Measurements from ENCODE around the gene MAGI2. TPM values are rescaled to one million over a fixed set of nuclear protein-coding genes. Genes with fewer than 3 reads are reported as not detected.

Gene MAGI2
- total RNA-seq, 1 experiment from 2014 or later, result 0.34 TPM

GRCh38 chr7:78011642-78012041 lies 1441.8 kb downstream of the MAGI2 start:
- no peak for TF ChIP-seq CTCF (conservative IDR thresholded peaks at IDR 0.05; ENCODE audit: low read depth, low read length)
- Histone ChIP-seq H3K4me1 (ENCODE audit: insufficient read depth, low read length, poor library complexity, severe bottlenecking) (no peaks in the 10 kb centered on the region), H3K27ac (ENCODE audit: low read depth, low read length, poor library complexity, severe bottlenecking) (no peak overlapping the region), H3K36me3 (ENCODE audit: insufficient read depth, low read length, poor library complexity, severe bottlenecking) (no peaks in the 10 kb centered on the region), H3K27me3 (replicated peaks; ENCODE audit: insufficient read depth, low read depth, low read length, poor library complexity) (no peaks in the 10 kb centered on the region), H3K9me3 (ENCODE audit: low read depth, low read length, poor library complexity, severe bottlenecking) (no peaks in the 10 kb centered on the region), H3K4me3 (ENCODE audit: low read depth, low read length, poor library complexity, severe bottlenecking) (no peak overlapping the region)
- no TSS peak for BruUV-seq (replicated peaks)
- POLR2A ChIA-PET (ENCODE audit: low non-redundant PET), result interaction anchor here (0.6 kb wide), 1 partner anchor 8 kb away, joined by 4 read pairs; no protein-coding TSS in a partner anchor
- intact Hi-C loops (cut with micrococcal nuclease; ENCODE audit: unreplicated experiment), result loop anchor here (10.0 kb wide), 1 partner anchor 357 kb away; no protein-coding TSS in a partner anchor
- DNase-seq (ENCODE audit: low spot score), result no peak
- CTCF ChIA-PET, result no interaction called here

- ChIA-PET CTCF (no interaction called here), POLR2A (ENCODE audit: low non-redundant PET) (no interaction called here)
- no peaks in the 10 kb centered on the region for H3K27me3 ChIP-seq (replicated peaks; ENCODE audit: insufficient read depth, low read depth, low read length, poor library complexity)
- H3K9me3 ChIP-seq (ENCODE audit: low read depth, low read length, poor library complexity, severe bottlenecking), result no peaks in the 10 kb centered on the region
- H3K36me3 ChIP-seq (ENCODE audit: insufficient read depth, low read length, poor library complexity, severe bottlenecking), result no peaks in the 10 kb centered on the region
- TF ChIP-seq EZH2 (IDR thresholded peaks at IDR 0.05; ENCODE audit: borderline replicate concordance, low read depth, low read length, poor library complexity, severe bottlenecking) (no peak), CTCF (conservative IDR thresholded peaks at IDR 0.05; ENCODE audit: low read depth, low read length) (no peak)
- no peaks in the 10 kb centered on the region for H3K4me1 ChIP-seq (ENCODE audit: insufficient read depth, low read length, poor library complexity, severe bottlenecking)
- no TSS peak for BruUV-seq (replicated peaks)
- H3K27ac ChIP-seq (ENCODE audit: low read depth, low read length, poor library complexity, severe bottlenecking), result no peak overlapping the region
- intact Hi-C loops (cut with micrococcal nuclease; ENCODE audit: unreplicated experiment), result no loop called here
- H3K4me3 ChIP-seq (ENCODE audit: low read depth, low read length, poor library complexity, severe bottlenecking), result no peak overlapping the region
- DNase-seq (ENCODE audit: low spot score), result no peak
Measured at GRCh38 chr7:78007231-78007630, 1446.2 kb downstream of the MAGI2 start.

- POLR2A ChIA-PET (ENCODE audit: low non-redundant PET), result no interaction called here
Measured at GRCh38 chr7:78006063-78006755, 1447.3 kb downstream of the MAGI2 start.

More at GRCh38 chr7:78006063-78006755, 1447.3 kb downstream of the MAGI2 start:
- Histone ChIP-seq H3K27ac (ENCODE audit: low read depth, low read length, poor library complexity, severe bottlenecking) (no peak overlapping the region), H3K36me3 (ENCODE audit: insufficient read depth, low read length, poor library complexity, severe bottlenecking) (no peaks in the 10 kb centered on the region), H3K27me3 (replicated peaks; ENCODE audit: insufficient read depth, low read depth, low read length, poor library complexity) (no peaks in the 10 kb centered on the region), H3K4me1 (ENCODE audit: insufficient read depth, low read length, poor library complexity, severe bottlenecking) (no peaks in the 10 kb centered on the region), H3K4me3 (ENCODE audit: low read depth, low read length, poor library complexity, severe bottlenecking) (no peak overlapping the region), H3K9me3 (ENCODE audit: low read depth, low read length, poor library complexity, severe bottlenecking) (no peaks in the 10 kb centered on the region)
- BruUV-seq (replicated peaks), result no TSS peak
- intact Hi-C loops (cut with micrococcal nuclease; ENCODE audit: unreplicated experiment), result no loop called here
- no peak for DNase-seq (ENCODE audit: low spot score)
- CTCF ChIA-PET, result no interaction called here
- TF ChIP-seq CTCF (conservative IDR thresholded peaks at IDR 0.05; ENCODE audit: low read depth, low read length) (no peak), EZH2 (IDR thresholded peaks at IDR 0.05; ENCODE audit: borderline replicate concordance, low read depth, low read length, poor library complexity, severe bottlenecking) (no peak)

Measured in A673 (cell line).